ENCODE results near the gene FGF1.
"Not testable (repeated sequence)": the region's sequence is repeated elsewhere in the genome, so short reads cannot be mapped to it uniquely, and the experiment has no call there.

- not testable (repeated sequence) for TF ChIP-seq POLR2A (IDR thresholded peaks at IDR 0.05)
- TF ChIP-seq, protein P1, sequence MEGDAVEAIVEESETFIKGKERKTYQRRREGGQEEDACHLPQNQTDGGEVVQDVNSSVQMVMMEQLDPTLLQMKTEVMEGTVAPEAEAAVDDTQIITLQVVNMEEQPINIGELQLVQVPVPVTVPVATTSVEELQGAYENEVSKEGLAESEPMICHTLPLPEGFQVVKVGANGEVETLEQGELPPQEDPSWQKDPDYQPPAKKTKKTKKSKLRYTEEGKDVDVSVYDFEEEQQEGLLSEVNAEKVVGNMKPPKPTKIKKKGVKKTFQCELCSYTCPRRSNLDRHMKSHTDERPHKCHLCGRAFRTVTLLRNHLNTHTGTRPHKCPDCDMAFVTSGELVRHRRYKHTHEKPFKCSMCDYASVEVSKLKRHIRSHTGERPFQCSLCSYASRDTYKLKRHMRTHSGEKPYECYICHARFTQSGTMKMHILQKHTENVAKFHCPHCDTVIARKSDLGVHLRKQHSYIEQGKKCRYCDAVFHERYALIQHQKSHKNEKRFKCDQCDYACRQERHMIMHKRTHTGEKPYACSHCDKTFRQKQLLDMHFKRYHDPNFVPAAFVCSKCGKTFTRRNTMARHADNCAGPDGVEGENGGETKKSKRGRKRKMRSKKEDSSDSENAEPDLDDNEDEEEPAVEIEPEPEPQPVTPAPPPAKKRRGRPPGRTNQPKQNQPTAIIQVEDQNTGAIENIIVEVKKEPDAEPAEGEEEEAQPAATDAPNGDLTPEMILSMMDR (IDR thresholded peaks at IDR 0.05), result not testable (repeated sequence)
These were observed 37.8 kb downstream of the FGF1 start for GRCh38 chr5:142648108-142648507.
